Breast epithelium (tissue), 4 donors: ENCODE measurements around the gene EHHADH. TPM values are rescaled to one million over a fixed set of nuclear protein-coding genes. Genes with fewer than 3 reads are reported as not detected.

Experiments used
- DNase-seq, 2 donors: peaks; one replicate each; pipeline ENCODE4 v3.0.0-alpha.2; 2019; ENCODE audit warnings: low spot score in 2 of 2
- H3K27ac ChIP-seq, 2 donors: fragments of 200-600 bp; sonication (generic) in 1 of 2; one replicate each; pipeline ENCODE4 v1.5.1; 2016 to 2019; ENCODE audit warnings: mild to moderate bottlenecking in 1 of 2
- H3K27me3 ChIP-seq, 2 donors: fragments of 200-600 bp; sonication (generic) in 1 of 2; one replicate each; pipeline versions ENCODE4 v1.5.1 to v1.6.0; 2017 to 2019; ENCODE audit warnings: control low read depth in 1 of 2, mild to moderate bottlenecking in 1 of 2
- H3K36me3 ChIP-seq: fragments of 200-600 bp; one replicate; pipeline ENCODE4 v1.5.1; 2019
- H3K4me1 ChIP-seq, 2 donors: fragments of 200-600 bp; sonication (generic); one replicate each; pipeline ENCODE4 v1.5.1; 2016 to 2019; ENCODE audit warnings: control low read depth in 1 of 2
- H3K4me3 ChIP-seq, 3 donors: fragments of 200-600 bp; sonication (generic); 1 replicate in 2 of 3; 2 replicates in 1 of 3; pipeline ENCODE4 v1.5.1; 2016 to 2019; ENCODE audit warnings: mild to moderate bottlenecking in 3 of 3, moderate library complexity in 2 of 3
- H3K9me3 ChIP-seq, 2 donors: fragments of 200-600 bp; sonication (generic) in 1 of 2; one replicate each; pipeline ENCODE4 v1.5.1; 2016 to 2019; ENCODE audit warnings: control low read depth in 1 of 2
- CTCF ChIP-seq, 3 donors: fragments of 450-650 bp; IDR thresholded peaks; one replicate each; pipeline ENCODE4 v1.5.1; 2016 to 2017; ENCODE audit warnings: antibody characterized with exemption in 3 of 3, mild to moderate bottlenecking in 3 of 3, moderate library complexity in 3 of 3
- POLR2A ChIP-seq: fragments of 450-650 bp; IDR thresholded peaks from one replicate; pipeline ENCODE4 v1.6.1; 2016; ENCODE audit warnings: antibody characterized with exemption, mild to moderate bottlenecking, moderate library complexity
- POLR2AphosphoS5 ChIP-seq, 3 donors: sonication (generic); formaldehyde crosslinking; IDR thresholded peaks; one replicate each; pipeline ENCODE4 v1.6.1; 2017; ENCODE audit warnings: antibody characterized with exemption in 3 of 3
- intact Hi-C: fragments of 100-400 bp; cut with DNase I; formaldehyde crosslinking; loops from one replicate; pipeline ENCODE4 v1.15.1; 2023; ENCODE audit warnings: low total_unique reads
- total RNA-seq, 3 donors: library from RNA; depleted of rRNA; stranded (reverse); fragments of >200 nt; gene quantifications; one replicate each; pipeline ENCODE4 v1.1.0, GENCODE V29; 2016

EHHADH gene
- total RNA-seq, 3 donors from 2014 or later, result 5.6 to 10.6 (median 6.7) TPM

- no peak for TF ChIP-seq CTCF (IDR thresholded peaks at IDR 0.05)
- no peaks in the 10 kb centered on the region for H3K36me3 ChIP-seq
- intact Hi-C loops, result no loop called here
- H3K27me3 ChIP-seq, result no peaks in the 10 kb centered on the region
- no peaks in the 10 kb centered on the region for H3K4me1 ChIP-seq
- H3K27ac ChIP-seq, result no peak overlapping the region
- no peak for DNase-seq
- H3K4me3 ChIP-seq, result no peak overlapping the region
- H3K9me3 ChIP-seq, result no peaks in the 10 kb centered on the region
Measured at GRCh38 chr3:185164428-185165217, 89.2 kb downstream of the EHHADH start.

- Histone ChIP-seq H3K27ac (no peak overlapping the region), H3K27me3 (no peaks in the 10 kb centered on the region), H3K9me3 (no peaks in the 10 kb centered on the region), H3K4me3 (no peak overlapping the region), H3K36me3 (no peaks in the 10 kb centered on the region), H3K4me1 (no peaks in the 10 kb centered on the region)
- intact Hi-C loops, result no loop called here
- no peak for DNase-seq
- TF ChIP-seq CTCF (IDR thresholded peaks at IDR 0.05) (no peak), POLR2AphosphoS5 (IDR thresholded peaks at IDR 0.05) (no peak), POLR2A (no peak)
Measured at GRCh38 chr3:185162634-185163033, 91.2 kb downstream of the EHHADH start.

GRCh38 chr3:185161761-185162160 is 92.1 kb downstream of the EHHADH start:
- Histone ChIP-seq H3K27me3 (no peaks in the 10 kb centered on the region), H3K4me3 (no peak overlapping the region), H3K9me3 (no peaks in the 10 kb centered on the region), H3K4me1 (no peaks in the 10 kb centered on the region), H3K36me3 (no peaks in the 10 kb centered on the region), H3K27ac (no peak overlapping the region)
- DNase-seq, result no peak
- intact Hi-C loops, result no loop called here
- TF ChIP-seq CTCF (IDR thresholded peaks at IDR 0.05) (no peak), POLR2AphosphoS5 (IDR thresholded peaks at IDR 0.05) (no peak), POLR2A (no peak)

- intact Hi-C loops, result no loop called here
- H3K4me1 ChIP-seq, result peaks cover 0 to 6% of the 10 kb centered on the region in 2 donors
- H3K27ac ChIP-seq, result no peak overlapping the region
- no peak overlapping the region for H3K4me3 ChIP-seq
- no peaks in the 10 kb centered on the region for H3K9me3 ChIP-seq
- H3K36me3 ChIP-seq, result no peaks in the 10 kb centered on the region
- no peak for DNase-seq
- TF ChIP-seq POLR2AphosphoS5 (IDR thresholded peaks at IDR 0.05), result no peak
- no peak for TF ChIP-seq POLR2A
- TF ChIP-seq CTCF (IDR thresholded peaks at IDR 0.05), result no peak
- H3K27me3 ChIP-seq, result peaks cover 2 to 3% of the 10 kb centered on the region in 2 donors
Measured at GRCh38 chr3:185157347-185157746, 96.5 kb downstream of the EHHADH start.

- no peak overlapping the region for H3K4me3 ChIP-seq
Measured at GRCh38 chr3:185155678-185156077, 98.2 kb downstream of the EHHADH start.

More at GRCh38 chr3:185155678-185156077, 98.2 kb downstream of the EHHADH start:
- Histone ChIP-seq H3K27me3 (peaks cover 3 to 7% of the 10 kb centered on the region in 2 donors), H3K9me3 (no peaks in the 10 kb centered on the region), H3K27ac (no peak overlapping the region), H3K4me1 (peaks cover 0 to 6% of the 10 kb centered on the region in 2 donors), H3K36me3 (no peaks in the 10 kb centered on the region)
- intact Hi-C loops, result no loop called here
- no peak for DNase-seq
- no peak for TF ChIP-seq CTCF (IDR thresholded peaks at IDR 0.05)
